Stimulated activated CD4-positive, alpha-beta T cell treated with anti-CD3 and anti-CD28 coated beads, Interleukin-1b, Interleukin-23, amount 100 ng/mL, for 1 hour (primary cell): ENCODE measurements around the gene NYAP2.

ENCODE experiments used
- DNase-seq, 2 donors: peaks; one replicate each; pipeline ENCODE4 v3.0.0-alpha.2; 2020; ENCODE audit warnings: low read depth in 2 of 2

The NYAP2 gene

GRCh38 chr2:225558399-225559071 lies 159.0 kb downstream of the NYAP2 start:
- DNase-seq: no peak

GRCh38 chr2:225559072-225559415 lies 159.5 kb downstream of the NYAP2 start:
- DNase-seq: no peak

- DNase-seq: no peak
Observed at GRCh38 chr2:225566798-225567197, 167.3 kb downstream of the NYAP2 start.

- DNase-seq: no peak
Observed at GRCh38 chr2:225569995-225570394, 170.5 kb downstream of the NYAP2 start.

- DNase-seq: no peak
Observed at GRCh38 chr2:225573603-225574002, 174.1 kb downstream of the NYAP2 start.

GRCh38 chr2:225574582-225575138 lies 175.2 kb downstream of the NYAP2 start:
- DNase-seq: no peak

- DNase-seq: no peak
Observed at GRCh38 chr2:225581135-225581534, 181.6 kb downstream of the NYAP2 start.

- DNase-seq: no peak
Observed at GRCh38 chr2:225581906-225582305, 182.4 kb downstream of the NYAP2 start.

- DNase-seq: no peak
Observed at GRCh38 chr2:225582355-225583116, 183.0 kb downstream of the NYAP2 start.

GRCh38 chr2:225584796-225585195 lies 185.3 kb downstream of the NYAP2 start:
- DNase-seq: no peak

- DNase-seq: no peak
Observed at GRCh38 chr2:225590932-225591331, 191.4 kb downstream of the NYAP2 start.

GRCh38 chr2:225597911-225598310 lies 198.4 kb downstream of the NYAP2 start:
- DNase-seq: no peak

- no peak for DNase-seq
Observed at GRCh38 chr2:225598426-225598825, 198.9 kb downstream of the NYAP2 start.

- DNase-seq: no peak
Observed at GRCh38 chr2:225598897-225599296, 199.4 kb downstream of the NYAP2 start.

- DNase-seq: no peak
Observed at GRCh38 chr2:225599856-225600255, 200.3 kb downstream of the NYAP2 start.

- DNase-seq: no peak
Observed at GRCh38 chr2:225600444-225600843, 200.9 kb downstream of the NYAP2 start.

- DNase-seq: no peak
Observed at GRCh38 chr2:225600865-225601264, 201.4 kb downstream of the NYAP2 start.

- no peak for DNase-seq
Observed at GRCh38 chr2:225602205-225602604, 202.7 kb downstream of the NYAP2 start.

- no peak for DNase-seq
Observed at GRCh38 chr2:225608136-225608535, 208.6 kb downstream of the NYAP2 start.

GRCh38 chr2:225612636-225613035 lies 213.1 kb downstream of the NYAP2 start:
- DNase-seq: no peak

GRCh38 chr2:225614915-225615314 lies 215.4 kb downstream of the NYAP2 start:
- no peak for DNase-seq

- no peak for DNase-seq
Observed at GRCh38 chr2:225615514-225615913, 216.0 kb downstream of the NYAP2 start.

- DNase-seq: no peak
Observed at GRCh38 chr2:225616372-225616771, 216.9 kb downstream of the NYAP2 start.
